Uterus (tissue), 2 donors: ENCODE measurements around the gene RNASE13.

Experiments used
- CTCF ChIP-seq, 4 experiments: fragments of 200-600 bp in 2 of 4; fragments of 450-650 bp in 2 of 4; sonication (generic) in 2 of 4; IDR thresholded peaks; one replicate each; pipeline ENCODE4 v1.5.1; 2016 to 2019; ENCODE audit warnings: antibody characterized with exemption in 4 of 4, mild to moderate bottlenecking in 2 of 4, moderate library complexity in 1 of 4
- POLR2A ChIP-seq, 2 donors: fragments of 450-650 bp; IDR thresholded peaks; one replicate each; pipeline ENCODE4 v1.6.1; 2016; ENCODE audit warnings: antibody characterized with exemption in 2 of 2, mild to moderate bottlenecking in 1 of 2, moderate library complexity in 1 of 2

- TF ChIP-seq CTCF (IDR thresholded peaks at IDR 0.05) = no peak
- no peak for TF ChIP-seq POLR2A (IDR thresholded peaks at IDR 0.05)
Observed at GRCh38 chr14:21072781-21073339, 38.3 kb upstream of the RNASE13 start.
